IMR-90 (cell line): ENCODE measurements around the gene ADAMTS17. TPM values are rescaled to one million over a fixed set of nuclear protein-coding genes. Genes with fewer than 3 reads are reported as not detected.

Source experiments
- ATAC-seq: fragments of 200-7000 bp; cut with Tn5 transposase; 2 replicates; pipeline ENCODE4 v1.9.1; 2020; ENCODE audit warnings: low read depth, mild to moderate bottlenecking, moderate library complexity
- BruUV-seq: library from RNA; stranded (reverse); fragments of 400-500 nt; replicated peaks from 2 replicates; lab custom pipeline; 2021; lab: Mats Ljungman, UMichigan
- CTCF ChIA-PET: fragments of 300-600 bp; formaldehyde crosslinking; extraction: SDS; loops from one replicate; lab custom pipeline; 2021; ENCODE audit warnings: antibody characterized with exemption; lab: Yijun Ruan, JAX
- POLR2A ChIA-PET: fragments of 300-600 bp; sonication (Branson Sonifier 250); formaldehyde crosslinking; loops from one replicate; lab custom pipeline; 2022; ENCODE audit warnings: antibody characterized with exemption; ENCODE audit not compliant: unreplicated experiment; lab: Charles Lee
- DNase-seq: peaks from one replicate; pipeline ENCODE4 v3.0.0; 2013
- H2AFZ ChIP-seq: replicated peaks from 2 replicates; pipeline ENCODE3; 2013; ENCODE audit warnings: low read length, mild to moderate bottlenecking; ENCODE audit not compliant: poor library complexity
- H2AK5ac ChIP-seq: 2 replicates; pipeline ENCODE4 v1.6.1; 2013; ENCODE audit warnings: low read depth, low read length, inconsistent platforms
- H2AK9ac ChIP-seq: replicated peaks from 2 replicates; pipeline ENCODE3; 2013; ENCODE audit warnings: mild to moderate bottlenecking, low read depth, low read length, moderate library complexity; ENCODE audit not compliant: poor library complexity
- H2BK120ac ChIP-seq: 2 replicates; pipeline ENCODE4 v1.6.1; 2013; ENCODE audit warnings: low read depth, low read length, inconsistent platforms
- H2BK15ac ChIP-seq: 3 replicates; pipeline ENCODE4 v1.6.1; 2013; ENCODE audit warnings: low read depth, low read length, inconsistent platforms
- H2BK20ac ChIP-seq: 2 replicates; pipeline ENCODE4 v1.6.1; 2013; ENCODE audit warnings: low read depth, mild to moderate bottlenecking, inconsistent platforms, low read length, moderate library complexity
- H2BK5ac ChIP-seq: 2 replicates; pipeline ENCODE4 v1.6.1; 2013; ENCODE audit warnings: mild to moderate bottlenecking, low read depth, low read length, inconsistent platforms; ENCODE audit not compliant: poor library complexity, severe bottlenecking
- H3K14ac ChIP-seq: replicated peaks from 2 replicates; pipeline ENCODE4 v1.6.1; 2013; ENCODE audit warnings: low read depth, low read length, inconsistent platforms
- H3K18ac ChIP-seq: 2 replicates; pipeline ENCODE4 v1.6.1; 2013; ENCODE audit warnings: low read depth, low read length, control low read depth
- H3K23ac ChIP-seq: 2 replicates; pipeline ENCODE4 v1.6.1; 2013; ENCODE audit warnings: low read depth, low read length, inconsistent platforms
- H3K27ac ChIP-seq: 2 replicates; pipeline ENCODE4 v1.5.1; 2013; ENCODE audit warnings: mild to moderate bottlenecking, control low read depth, low read length; ENCODE audit not compliant: insufficient read depth
- H3K27me3 ChIP-seq: 2 replicates; pipeline ENCODE4 v1.6.1; 2013; ENCODE audit warnings: low read length; ENCODE audit not compliant: control insufficient read depth, insufficient read depth
- H3K36me3 ChIP-seq: 2 replicates; pipeline ENCODE4 v1.6.1; 2013; ENCODE audit warnings: low read length, mixed read lengths; ENCODE audit not compliant: control insufficient read depth, insufficient read depth
- H3K4ac ChIP-seq: 2 replicates; pipeline ENCODE4 v1.6.1; 2013; ENCODE audit warnings: low read depth, low read length, inconsistent platforms
- H3K4me1 ChIP-seq: 2 replicates; pipeline ENCODE4 v1.6.1; 2013; ENCODE audit warnings: low read length, mixed read lengths; ENCODE audit not compliant: control insufficient read depth, insufficient read depth
- H3K4me2 ChIP-seq: 2 replicates; pipeline ENCODE4 v1.6.1; 2013; ENCODE audit warnings: low read depth, mild to moderate bottlenecking, control low read depth, low read length, moderate library complexity
- H3K4me3 ChIP-seq: 2 replicates; pipeline ENCODE4 v1.5.1; 2013; ENCODE audit warnings: low read depth, mild to moderate bottlenecking, control low read depth, low read length, moderate library complexity; ENCODE audit not compliant: insufficient read depth
- H3K56ac ChIP-seq: 2 replicates; pipeline ENCODE4 v1.6.1; 2013; ENCODE audit warnings: low read length, inconsistent platforms; ENCODE audit not compliant: insufficient read depth; ENCODE audit errors: extremely low read depth
- H3K79me1 ChIP-seq, 2 experiments: 2 replicates each; pipeline ENCODE4 v1.6.1; 2013; ENCODE audit warnings: low read length in 2 of 2, inconsistent platforms in 1 of 2, low read depth in 1 of 2
- H3K9ac ChIP-seq: 2 replicates; pipeline ENCODE4 v1.6.1; 2013; ENCODE audit warnings: low read depth, low read length, control low read depth
- H3K9me1 ChIP-seq: 2 replicates; pipeline ENCODE4 v1.6.1; 2013; ENCODE audit warnings: low read length, inconsistent platforms; ENCODE audit not compliant: insufficient read depth
- H3K9me3 ChIP-seq: 2 replicates; pipeline ENCODE4 v1.6.1; 2013; ENCODE audit warnings: low read length; ENCODE audit not compliant: control insufficient read depth, insufficient read depth
- H4K20me1 ChIP-seq: 2 replicates; pipeline ENCODE4 v1.6.1; 2013; ENCODE audit warnings: low read length, inconsistent platforms; ENCODE audit not compliant: insufficient read depth
- H4K5ac ChIP-seq: 2 replicates; pipeline ENCODE4 v1.6.1; 2013; ENCODE audit warnings: mild to moderate bottlenecking, low read depth, low read length, control low read depth
- H4K8ac ChIP-seq, 2 experiments: 2 replicates each; pipeline ENCODE4 v1.6.1; 2013; ENCODE audit warnings: low read depth in 2 of 2, low read length in 2 of 2, control low read depth in 1 of 2, inconsistent platforms in 1 of 2
- H4K91ac ChIP-seq: 2 replicates; pipeline ENCODE4 v1.6.1; 2013; ENCODE audit warnings: low read depth, low read length, inconsistent platforms; ENCODE audit not compliant: insufficient read depth
- BHLHE40 ChIP-seq: fragments of 150-350 bp; IDR thresholded peaks from 2 replicates; pipeline ENCODE4 v1.6.1; 2016; ENCODE audit warnings: mild to moderate bottlenecking, low read depth, low read length
- CEBPB ChIP-seq: IDR thresholded peaks from 2 replicates; pipeline ENCODE4 v1.6.1; 2012; ENCODE audit warnings: low read depth, low read length, improper control_type of control experiment
- CHD1 ChIP-seq: IDR thresholded peaks from 2 replicates; pipeline ENCODE4 v1.6.1; 2012; ENCODE audit warnings: low read depth, low read length, improper control_type of control experiment
- FOS ChIP-seq: fragments of 150-350 bp; IDR thresholded peaks from 2 replicates; pipeline ENCODE4 v1.6.1; 2016; ENCODE audit warnings: low read depth, low read length
- MAFK ChIP-seq: IDR thresholded peaks from 2 replicates; pipeline ENCODE4 v1.6.1; 2012; ENCODE audit warnings: low read depth, low read length, improper control_type of control experiment
- MAZ ChIP-seq: IDR thresholded peaks from 2 replicates; pipeline ENCODE4 v1.6.1; 2012; ENCODE audit warnings: low read depth, mild to moderate bottlenecking, low read length, improper control_type of control experiment, moderate library complexity, borderline replicate concordance
- MXI1 ChIP-seq: IDR thresholded peaks from 2 replicates; pipeline ENCODE4 v1.6.1; 2012; ENCODE audit warnings: low read depth, mild to moderate bottlenecking, low read length, moderate library complexity, borderline replicate concordance
- NFE2L2 ChIP-seq: fragments of 150-350 bp; IDR thresholded peaks from 2 replicates; pipeline ENCODE4 v1.6.1; 2016; ENCODE audit warnings: low read depth, mild to moderate bottlenecking, low read length
- RAD21 ChIP-seq: IDR thresholded peaks from 2 replicates; pipeline ENCODE4 v1.6.1; 2012; ENCODE audit warnings: low read length, improper control_type of control experiment
- RCOR1 ChIP-seq: IDR thresholded peaks from 2 replicates; pipeline ENCODE4 v1.6.1; 2012; ENCODE audit warnings: mild to moderate bottlenecking, low read length, improper control_type of control experiment; ENCODE audit not compliant: insufficient replicate concordance
- RFX5 ChIP-seq: IDR thresholded peaks from 2 replicates; pipeline ENCODE4 v1.8.0; 2012; ENCODE audit warnings: low read depth, mild to moderate bottlenecking, low read length, moderate library complexity
- SMC3 ChIP-seq: fragments of 150-350 bp; IDR thresholded peaks from 2 replicates; pipeline ENCODE4 v1.6.1; 2016; ENCODE audit warnings: low read depth, mild to moderate bottlenecking, antibody characterized with exemption, low read length, moderate library complexity
- WGBS, 2 experiments: methylation state at CpG; one replicate each; pipeline versions ENCODE4 v1.1.5 to v1.1.7; 2013; ENCODE audit warnings: missing lambda C conversion rate in 2 of 2; ENCODE audit not compliant: insufficient read length in 1 of 2; ENCODE audit errors: extremely low coverage in 2 of 2; 5-methylcytosine and 5-hydroxymethylcytosine counted together
- dilution Hi-C: fragments of 300-500 bp; cut with HindIII; formaldehyde crosslinking; loops from one replicate; pipeline ENCODE4 v1.14.3; 2018; ENCODE audit warnings: low sequenced_read_pairs; ENCODE audit not compliant: unreplicated experiment
- in situ Hi-C: fragments of 300-500 bp; cut with MboI; formaldehyde crosslinking; loops from 3 replicates; pipeline ENCODE4 v1.14.3; 2019; ENCODE audit warnings: low sequenced_read_pairs, inconsistent platforms, mixed read lengths
- intact Hi-C: fragments of 100-400 bp; cut with micrococcal nuclease; formaldehyde crosslinking; loops from 2 replicates; pipeline ENCODE4 v1.10.0; 2022
- polyA plus RNA-seq, 3 experiments: library from polyadenylated mRNA; depleted of rRNA; stranded (reverse); fragments of >200 nt; gene quantifications; 2 replicates each; pipeline ENCODE4 v1.2.3, GENCODE V29; 2012; ENCODE audit warnings: low replicate concordance in 1 of 3
- total RNA-seq: library from RNA; depleted of rRNA; stranded (reverse); fragments of >200 nt; gene quantifications from 2 replicates; pipeline ENCODE4 v1.2.3, GENCODE V29; 2012
- TF ChIP-seq, protein P1 (sequence below): fragments of 150-350 bp; IDR thresholded peaks from 2 replicates; pipeline ENCODE4 v1.6.1; 2017; ENCODE audit warnings: mild to moderate bottlenecking, antibody characterized with exemption, low read length, low read depth
- TF ChIP-seq, protein P2 (sequence below): fragments of 150-350 bp; IDR thresholded peaks from 2 replicates; pipeline ENCODE4 v1.6.1; 2016; ENCODE audit warnings: low read depth, mild to moderate bottlenecking, low read length, moderate library complexity, borderline replicate concordance
- TF ChIP-seq, protein P3 (sequence below): conservative IDR thresholded peaks from 2 replicates; pipeline ENCODE4 v1.5.1; 2012; ENCODE audit warnings: mild to moderate bottlenecking, low read depth, low read length, improper control_type of control experiment

The ADAMTS17 gene
- total and polyA plus RNA-seq, 2 of the 4 experiments (the other 2 are of a cell fraction) = 0.03 TPM; not detected in 1

DNA sequence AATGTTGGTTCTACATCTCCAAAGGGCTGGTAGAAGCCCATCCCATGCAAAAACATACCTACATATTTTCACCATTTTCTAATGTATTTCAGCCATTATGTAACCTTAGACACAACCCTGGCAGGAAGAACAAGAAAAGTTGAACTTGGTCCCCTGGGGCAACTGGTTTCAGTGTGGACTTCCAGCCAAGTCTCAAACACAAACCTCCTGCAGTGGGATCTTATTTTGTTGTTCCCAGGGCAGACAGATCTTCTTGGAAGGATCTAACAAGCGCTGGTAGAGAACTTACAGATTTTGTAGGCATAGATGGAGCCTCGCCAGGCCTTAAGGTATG is 96.3 kb downstream of the ADAMTS17 start:
- Histone ChIP-seq H4K8ac (no peak overlapping the region), H3K23ac (no peak overlapping the region), H3K4me2 (no peak overlapping the region), H3K9me1 (no peaks in the 10 kb centered on the region), H4K20me1 (no peaks in the 10 kb centered on the region), H3K14ac (no peak overlapping the region), H4K91ac (no peak overlapping the region), H2BK20ac (no peak overlapping the region), H2AK9ac (no peak overlapping the region), H3K4me1 (no peaks in the 10 kb centered on the region), H3K27me3 (no peaks in the 10 kb centered on the region), H3K18ac (no peak overlapping the region), H3K36me3 (no peaks in the 10 kb centered on the region), H3K27ac (no peak overlapping the region), H2AK5ac (no peak overlapping the region), H4K5ac (no peak overlapping the region), H3K9me3 (peaks cover 51% of the 10 kb centered on the region), H3K79me1 (no peaks in the 10 kb centered on the region), H3K4ac (no peak overlapping the region), H2BK15ac (no peak overlapping the region), H3K9ac (no peak overlapping the region), H2BK5ac (no peak overlapping the region), H3K4me3 (no peak overlapping the region), H3K56ac (no peak overlapping the region), H2BK120ac (no peak overlapping the region), H2AFZ (no peak overlapping the region)
- ChIA-PET CTCF (no interaction called here), POLR2A (no interaction called here)
- in situ Hi-C loops = no loop called here
- dilution Hi-C loops = no loop called here
- no CpG with 5 or more reads among the region's 2 CpGs for WGBS, 2 experiments
- intact Hi-C loops = no loop called here
- no TSS peak for BruUV-seq
- no peak for DNase-seq
- ATAC-seq = no peak
- TF ChIP-seq NFE2L2 = no peak
- no peak for TF ChIP-seq RCOR1
- TF ChIP-seq RFX5 = no peak
- TF ChIP-seq CHD1 = no peak
- TF ChIP-seq, protein P1, sequence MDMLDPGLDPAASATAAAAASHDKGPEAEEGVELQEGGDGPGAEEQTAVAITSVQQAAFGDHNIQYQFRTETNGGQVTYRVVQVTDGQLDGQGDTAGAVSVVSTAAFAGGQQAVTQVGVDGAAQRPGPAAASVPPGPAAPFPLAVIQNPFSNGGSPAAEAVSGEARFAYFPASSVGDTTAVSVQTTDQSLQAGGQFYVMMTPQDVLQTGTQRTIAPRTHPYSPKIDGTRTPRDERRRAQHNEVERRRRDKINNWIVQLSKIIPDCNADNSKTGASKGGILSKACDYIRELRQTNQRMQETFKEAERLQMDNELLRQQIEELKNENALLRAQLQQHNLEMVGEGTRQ = no peak
- no peak for TF ChIP-seq BHLHE40
- TF ChIP-seq CEBPB = no peak
- no peak for TF ChIP-seq MAFK
- no peak for TF ChIP-seq MXI1
- no peak for TF ChIP-seq MAZ
- TF ChIP-seq, protein P2, sequence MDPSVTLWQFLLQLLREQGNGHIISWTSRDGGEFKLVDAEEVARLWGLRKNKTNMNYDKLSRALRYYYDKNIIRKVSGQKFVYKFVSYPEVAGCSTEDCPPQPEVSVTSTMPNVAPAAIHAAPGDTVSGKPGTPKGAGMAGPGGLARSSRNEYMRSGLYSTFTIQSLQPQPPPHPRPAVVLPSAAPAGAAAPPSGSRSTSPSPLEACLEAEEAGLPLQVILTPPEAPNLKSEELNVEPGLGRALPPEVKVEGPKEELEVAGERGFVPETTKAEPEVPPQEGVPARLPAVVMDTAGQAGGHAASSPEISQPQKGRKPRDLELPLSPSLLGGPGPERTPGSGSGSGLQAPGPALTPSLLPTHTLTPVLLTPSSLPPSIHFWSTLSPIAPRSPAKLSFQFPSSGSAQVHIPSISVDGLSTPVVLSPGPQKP = no peak
- TF ChIP-seq RAD21 = no peak
- TF ChIP-seq, protein P3, sequence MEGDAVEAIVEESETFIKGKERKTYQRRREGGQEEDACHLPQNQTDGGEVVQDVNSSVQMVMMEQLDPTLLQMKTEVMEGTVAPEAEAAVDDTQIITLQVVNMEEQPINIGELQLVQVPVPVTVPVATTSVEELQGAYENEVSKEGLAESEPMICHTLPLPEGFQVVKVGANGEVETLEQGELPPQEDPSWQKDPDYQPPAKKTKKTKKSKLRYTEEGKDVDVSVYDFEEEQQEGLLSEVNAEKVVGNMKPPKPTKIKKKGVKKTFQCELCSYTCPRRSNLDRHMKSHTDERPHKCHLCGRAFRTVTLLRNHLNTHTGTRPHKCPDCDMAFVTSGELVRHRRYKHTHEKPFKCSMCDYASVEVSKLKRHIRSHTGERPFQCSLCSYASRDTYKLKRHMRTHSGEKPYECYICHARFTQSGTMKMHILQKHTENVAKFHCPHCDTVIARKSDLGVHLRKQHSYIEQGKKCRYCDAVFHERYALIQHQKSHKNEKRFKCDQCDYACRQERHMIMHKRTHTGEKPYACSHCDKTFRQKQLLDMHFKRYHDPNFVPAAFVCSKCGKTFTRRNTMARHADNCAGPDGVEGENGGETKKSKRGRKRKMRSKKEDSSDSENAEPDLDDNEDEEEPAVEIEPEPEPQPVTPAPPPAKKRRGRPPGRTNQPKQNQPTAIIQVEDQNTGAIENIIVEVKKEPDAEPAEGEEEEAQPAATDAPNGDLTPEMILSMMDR = no peak
- no peak for TF ChIP-seq FOS
- no peak for TF ChIP-seq SMC3
